H1 (cell line): Measurements from ENCODE around the gene CMTR1. TPM values are rescaled to one million over a fixed set of nuclear protein-coding genes. Genes with fewer than 3 reads are reported as not detected.

Experiments used
- CTCF ChIA-PET: fragments of 300-600 bp; sonication (Branson Sonifier 250); formaldehyde crosslinking; loops from one replicate; lab custom pipeline; 2021; ENCODE audit not compliant: partially characterized antibody; lab: Charles Lee
- POLR2A ChIA-PET: fragments of 300-600 bp; sonication (Branson Sonifier 250); formaldehyde crosslinking; loops from one replicate; lab custom pipeline; 2021; ENCODE audit warnings: inconsistent platforms; ENCODE audit not compliant: partially characterized antibody; lab: Charles Lee
- DNase-seq, 2 experiments: peaks; one replicate each; pipeline versions ENCODE4 v3.0.0 to v3.0.0-alpha.2; 2010 to 2022; ENCODE audit warnings: low spot score in 2 of 2, low read depth in 1 of 2, mixed read lengths in 1 of 2
- FAIRE-seq: peaks from 2 replicates; lab custom pipeline; 2011; peaks lifted over from hg19 to GRCh38; lab: Jason Lieb, UNC
- H2AFZ ChIP-seq: 2 replicates; pipeline ENCODE4 v1.8.1; 2012; ENCODE audit warnings: low read length, inconsistent platforms
- H2AK5ac ChIP-seq: 2 replicates; pipeline ENCODE4 v1.6.1; 2013; ENCODE audit warnings: low read depth, low read length
- H2BK120ac ChIP-seq: replicated peaks from 2 replicates; pipeline ENCODE3; 2013; ENCODE audit warnings: low read depth, low read length, inconsistent platforms
- H2BK12ac ChIP-seq: 2 replicates; pipeline ENCODE4 v1.6.1; 2013; ENCODE audit warnings: low read depth, low read length
- H2BK15ac ChIP-seq: 2 replicates; pipeline ENCODE4 v1.6.1; 2013; ENCODE audit warnings: low read length
- H2BK20ac ChIP-seq: 2 replicates; pipeline ENCODE4 v1.6.1; 2013; ENCODE audit warnings: low read length
- H2BK5ac ChIP-seq: 2 replicates; pipeline ENCODE4 v1.6.1; 2013; ENCODE audit warnings: low read depth, low read length
- H3K14ac ChIP-seq: 2 replicates; pipeline ENCODE4 v1.6.1; 2013; ENCODE audit warnings: inconsistent platforms; ENCODE audit not compliant: insufficient read length
- H3K18ac ChIP-seq: 2 replicates; pipeline ENCODE4 v1.6.1; 2013; ENCODE audit warnings: low read length; ENCODE audit errors: extremely low read depth
- H3K23ac ChIP-seq: 2 replicates; pipeline ENCODE4 v1.6.1; 2013; ENCODE audit warnings: inconsistent platforms; ENCODE audit not compliant: insufficient read length
- H3K23me2 ChIP-seq: 2 replicates; pipeline ENCODE4 v1.6.1; 2013; ENCODE audit warnings: low read depth, low read length
- H3K27ac ChIP-seq: 2 replicates; pipeline ENCODE4 v1.6.1; 2011; ENCODE audit warnings: low read depth, low read length, inconsistent platforms
- H3K27me3 ChIP-seq, 4 experiments: replicated peaks in 1 of 4; 1 replicate in 1 of 4; 2 replicates in 3 of 4; pipeline versions ENCODE4 v1.6.1 to v1.8.1; 2011 to 2013; ENCODE audit warnings: low read length in 3 of 4, mild to moderate bottlenecking in 3 of 4, inconsistent platforms in 2 of 4, mixed read lengths in 2 of 4, moderate library complexity in 1 of 4; ENCODE audit not compliant: control insufficient read depth in 3 of 4, insufficient read depth in 3 of 4; ENCODE audit errors: extremely low read depth in 1 of 4
- H3K36me3 ChIP-seq, 4 experiments: 2 replicates each; pipeline versions ENCODE4 v1.6.1 to v1.8.1; 2011 to 2013; ENCODE audit warnings: mild to moderate bottlenecking in 4 of 4, low read length in 3 of 4, moderate library complexity in 2 of 4, control low read depth in 1 of 4, inconsistent platforms in 1 of 4; ENCODE audit not compliant: insufficient read depth in 4 of 4, control insufficient read depth in 2 of 4
- H3K4ac ChIP-seq: replicated peaks from 2 replicates; pipeline ENCODE3; 2013; ENCODE audit warnings: low read length, low read depth, mixed read lengths, inconsistent platforms; ENCODE audit not compliant: insufficient read length
- H3K4me1 ChIP-seq, 4 experiments: replicated peaks in 1 of 4; 1 replicate in 1 of 4; 2 replicates in 3 of 4; pipeline versions ENCODE4 v1.6.1 to v1.8.1; 2011 to 2013; ENCODE audit warnings: low read length in 3 of 4, inconsistent platforms in 2 of 4, mixed read lengths in 1 of 4; ENCODE audit not compliant: insufficient read depth in 4 of 4, control insufficient read depth in 3 of 4
- H3K4me2 ChIP-seq, 2 experiments: 2 replicates each; pipeline versions ENCODE4 v1.6.1 to v1.8.1; 2011 to 2013; ENCODE audit warnings: low read depth in 2 of 2, low read length in 2 of 2, control low read depth in 1 of 2, inconsistent platforms in 1 of 2, mild to moderate bottlenecking in 1 of 2; ENCODE audit not compliant: insufficient read depth in 1 of 2
- H3K4me3 ChIP-seq, 4 experiments: fragments of 200-600, 300-600 bp in 1 of 4; sonication (generic), shearing (Covaris generic), sonication (Bioruptor Twin) in 1 of 4; 2 replicates each; pipeline versions ENCODE4 v1.5.1 to v1.8.1; 2011 to 2016; ENCODE audit warnings: low read length in 4 of 4, low read depth in 3 of 4, control low read depth in 2 of 4, inconsistent platforms in 2 of 4, mild to moderate bottlenecking in 2 of 4, mixed read lengths in 1 of 4, moderate library complexity in 1 of 4; ENCODE audit not compliant: insufficient read depth in 2 of 4; ENCODE audit errors: extremely low read depth in 1 of 4
- H3K56ac ChIP-seq: replicated peaks from 2 replicates; pipeline ENCODE3; 2013; ENCODE audit warnings: low read depth, mild to moderate bottlenecking, mixed read lengths, low read length, inconsistent platforms; ENCODE audit not compliant: insufficient read length
- H3K79me1 ChIP-seq: 2 replicates; pipeline ENCODE4 v1.6.1; 2013; ENCODE audit warnings: low read depth, low read length, control low read depth
- H3K79me2 ChIP-seq, 2 experiments: 2 replicates each; pipeline versions ENCODE4 v1.6.1 to v1.8.1; 2012 to 2013; ENCODE audit warnings: low read length in 2 of 2, mild to moderate bottlenecking in 2 of 2, inconsistent platforms in 1 of 2; ENCODE audit not compliant: insufficient read depth in 2 of 2, control insufficient read depth in 1 of 2
- H3K9ac ChIP-seq, 4 experiments: replicated peaks in 1 of 4; 1 replicate in 1 of 4; 2 replicates in 3 of 4; pipeline versions ENCODE4 v1.6.1 to v1.8.1; 2011 to 2013; ENCODE audit warnings: low read depth in 3 of 4, low read length in 3 of 4, control low read depth in 2 of 4, mild to moderate bottlenecking in 2 of 4, moderate library complexity in 2 of 4, inconsistent platforms in 1 of 4; ENCODE audit errors: extremely low read depth in 1 of 4
- H3K9me3 ChIP-seq, 2 experiments: 2 replicates each; pipeline versions ENCODE4 v1.6.1 to v1.8.1; 2012 to 2013; ENCODE audit warnings: mild to moderate bottlenecking in 2 of 2, moderate library complexity in 2 of 2, control low read depth in 1 of 2, inconsistent platforms in 1 of 2, low read depth in 1 of 2, low read length in 1 of 2, mixed read lengths in 1 of 2; ENCODE audit not compliant: insufficient read depth in 2 of 2
- H4K20me1 ChIP-seq, 2 experiments: replicated peaks in 1 of 2; 2 replicates each; pipeline versions ENCODE3 to v1.8.1; 2011 to 2013; ENCODE audit warnings: inconsistent platforms in 2 of 2, low read length in 2 of 2, mild to moderate bottlenecking in 1 of 2; ENCODE audit not compliant: insufficient read depth in 2 of 2, control insufficient read depth in 1 of 2
- H4K5ac ChIP-seq: 2 replicates; pipeline ENCODE4 v1.6.1; 2013; ENCODE audit warnings: low read length, low read depth, mixed read lengths, inconsistent platforms; ENCODE audit not compliant: insufficient read length
- H4K8ac ChIP-seq: 2 replicates; pipeline ENCODE4 v1.8.0; 2013; ENCODE audit warnings: mild to moderate bottlenecking, moderate library complexity, low read length, inconsistent platforms; ENCODE audit not compliant: insufficient read depth; ENCODE audit errors: extremely low read depth
- H4K91ac ChIP-seq: replicated peaks from 2 replicates; pipeline ENCODE3; 2013; ENCODE audit warnings: low read length, mixed read lengths, inconsistent platforms; ENCODE audit not compliant: insufficient read length
- ASH2L ChIP-seq: fragments of 200-600, 300-600 bp; sonication (generic); IDR thresholded peaks from one replicate; pipeline ENCODE4 v1.7.1; 2017; ENCODE audit warnings: low read length
- BCL11A ChIP-seq, 2 experiments: IDR thresholded peaks; one replicate each; pipeline ENCODE4 v1.6.1; 2011; ENCODE audit warnings: low read depth in 2 of 2, low read length in 2 of 2, mild to moderate bottlenecking in 2 of 2
- CBX5 ChIP-seq: fragments of 300-800, 300-1000 bp; sonication (generic); IDR thresholded peaks from 2 replicates; pipeline ENCODE4 v1.7.1; 2016; ENCODE audit warnings: antibody characterized with exemption, low read length, low read depth
- E2F6 ChIP-seq: IDR thresholded peaks from 2 replicates; pipeline ENCODE4 v1.6.1; 2012; ENCODE audit warnings: inconsistent platforms
- KDM4A ChIP-seq: IDR thresholded peaks from one replicate; pipeline ENCODE4 v1.7.1; 2012; ENCODE audit warnings: low read depth, mild to moderate bottlenecking, moderate library complexity, low read length, inconsistent platforms; ENCODE audit not compliant: severe bottlenecking
- NANOG ChIP-seq: IDR thresholded peaks from 2 replicates; pipeline ENCODE4 v1.6.1; 2011; ENCODE audit warnings: low read length, low read depth, mild to moderate bottlenecking, inconsistent platforms; ENCODE audit not compliant: insufficient read depth, poor library complexity, severe bottlenecking
- SIN3A ChIP-seq, 2 experiments: IDR thresholded peaks in 1 of 2; conservative IDR thresholded peaks in 1 of 2; 2 replicates each; pipeline ENCODE4 v1.6.1; 2011 to 2012; ENCODE audit warnings: low read length in 2 of 2, improper control_type of control experiment in 1 of 2, low read depth in 1 of 2, mild to moderate bottlenecking in 1 of 2
- SIX5 ChIP-seq: IDR thresholded peaks from 2 replicates; pipeline ENCODE4 v1.6.1; 2011; ENCODE audit warnings: mild to moderate bottlenecking, low read depth, low read length
- SP2 ChIP-seq: IDR thresholded peaks from 2 replicates; pipeline ENCODE4 v1.6.1; 2012; ENCODE audit warnings: mild to moderate bottlenecking, low read length, inconsistent platforms
- TCF12 ChIP-seq: IDR thresholded peaks from 2 replicates; pipeline ENCODE4 v1.6.1; 2011; ENCODE audit warnings: low read depth, mild to moderate bottlenecking, low read length
- USF2 ChIP-seq: IDR thresholded peaks from 2 replicates; pipeline ENCODE4 v1.6.1; 2011; ENCODE audit warnings: low read length, improper control_type of control experiment
- WGBS, 2 experiments: shearing (Covaris generic) in 1 of 2; methylation state at CpG; one replicate each; pipeline versions ENCODE4 v1.1.6 to v1.1.7; 2013 to 2015; ENCODE audit warnings: low lambda C conversion rate in 2 of 2, mixed read lengths in 2 of 2, inconsistent platforms in 1 of 2, low coverage in 1 of 2, missing lambda C conversion rate in 1 of 2; ENCODE audit not compliant: insufficient replicate concordance in 2 of 2, insufficient coverage in 1 of 2, insufficient read length in 1 of 2; ENCODE audit errors: extremely low coverage in 1 of 2, missing lambda C conversion rate in 1 of 2; 5-methylcytosine and 5-hydroxymethylcytosine counted together
- polyA plus RNA-seq, 7 experiments: library from polyadenylated mRNA; depleted of rRNA in 3 of 7; stranded (reverse) in 5 of 7; unstranded in 2 of 7; fragments of >200 nt in 5 of 7; fragments of 200-250 nt in 2 of 7; gene quantifications; 1 replicate in 5 of 7; 2 replicates in 1 of 7; 4 replicates in 1 of 7; pipeline versions ENCODE4 v1.2.1 to v1.2.3, GENCODE V29; 2011 to 2013; ENCODE audit warnings: missing spikeins in 2 of 7, mixed read lengths in 2 of 7
- total RNA-seq: library from RNA; stranded (reverse); fragmentation: NEBNext Ultra II Directional; extraction: Animal tissue kit (Norgen Biotek cat#: 25700); gene quantifications from 2 replicates; pipeline ENCODE4 v1.2.1, GENCODE V29; 2021

The CMTR1 gene
- total and polyA plus RNA-seq, 2 of the 8 experiments (the other 6 are each of a cell fraction or from before 2014, with no cell fraction given) = 15.2 to 33.1 TPM

- WGBS, 2 experiments = 43% methylated on average over 7 of the region's 7 CpGs; no CpG with 5 or more reads in 1 of the 2 experiments
- Histone ChIP-seq H2BK5ac (no peak overlapping the region), H3K4ac (no peak overlapping the region), H3K4me3 (peak overlapping the region in 1 of 4 experiments; percentile 8; a peak in 2 of 8 replicates), H3K4me2 (peak overlapping the region in 1 of 2 experiments; percentile 35; a peak in 1 of 4 replicates), H3K23ac (no peak overlapping the region), H2BK15ac (no peak overlapping the region), H2BK20ac (no peak overlapping the region), H3K27ac (no peak overlapping the region), H2BK120ac (no peak overlapping the region), H2AK5ac (no peak overlapping the region), H3K27me3 (no peaks in the 10 kb centered on the region), H3K36me3 (peaks cover 2 to 14% (median 6%) of the 10 kb centered on the region in 4 experiments; a peak in 4 of 8 replicates), H2BK12ac (no peak overlapping the region), H4K5ac (no peak overlapping the region), H3K4me1 (peaks cover 0 to 15% (median 4%) of the 10 kb centered on the region in 4 experiments; a peak in 5 of 7 replicates), H3K14ac (no peak overlapping the region), H3K9ac (no peak overlapping the region), H3K18ac (no peak overlapping the region), H3K56ac (no peak overlapping the region), H3K23me2 (no peaks in the 10 kb centered on the region), H2AFZ (no peak overlapping the region), H3K79me1 (no peaks in the 10 kb centered on the region), H3K79me2 (no peaks in the 10 kb centered on the region), H4K20me1 (peaks cover 2 to 10% of the 10 kb centered on the region in 2 experiments), H4K91ac (no peak overlapping the region), H4K8ac (no peak overlapping the region), H3K9me3 (no peaks in the 10 kb centered on the region)
- FAIRE-seq (no peak), DNase-seq (peak in 1 of 2 experiments; percentile 49)
- ChIA-PET POLR2A (interaction anchor here (0.8 to 4.0 kb wide), 6 partner anchors 10 to 89 kb away, joined by 3 to 16 read pairs (median 4); no protein-coding TSS in a partner anchor), CTCF (interaction anchor here (0.6 to 2.4 kb wide), 22 partner anchors 21 to 813 kb away, joined by 3 to 12 read pairs (median 5); no protein-coding TSS in a partner anchor)
- TF ChIP-seq ASH2L (peak; percentile 10), SIX5 (no peak), BCL11A (IDR thresholded peaks at IDR 0.05; ENCODE audit: low read depth in 2 of 2, low read length in 2 of 2) (no peak), E2F6 (no peak), SIN3A (conservative IDR thresholded peaks at IDR 0.05 in 1 of 2, IDR thresholded peaks at IDR 0.05 in 1 of 2; ENCODE audit: low read depth in 1 of 2, low read length in 2 of 2) (no peak), TCF12 (no peak), KDM4A (no peak), USF2 (no peak), SP2 (no peak), CBX5 (no peak), NANOG (peak; percentile 30)
Observed at GRCh38 chr6:37480951-37481534, 48.0 kb downstream of the CMTR1 start.
